Heart left ventricle (tissue), 13 donors: ENCODE results near the gene NANOS1.
"Not testable (repeated sequence)": the region's sequence is repeated elsewhere in the genome, so short reads cannot be mapped to it uniquely, and the experiment has no call there.

Experiments used
- CTCF ChIP-seq, 12 donors: fragments of 200-600 bp; sonication (generic) in 4 of 12; IDR thresholded peaks; one replicate each; pipeline versions ENCODE4 v1.5.0 to v1.8.0; 2018 to 2022; ENCODE audit warnings: antibody characterized with exemption in 12 of 12, mild to moderate bottlenecking in 5 of 12
- POLR2A ChIP-seq, 2 donors: fragments of 450-650 bp; IDR thresholded peaks; one replicate each; pipeline ENCODE4 v1.6.1; 2017; ENCODE audit warnings: antibody characterized with exemption in 2 of 2, mild to moderate bottlenecking in 2 of 2, moderate library complexity in 2 of 2
- donor health status: ischemic (EF 13 %, LVEDD 7.1; RV severe dilation, severe dysfunction).
- donor health status: DM: no; HTN: yes; CAD: no.
- donor health status: DM: no; HTN: no; CAD: no.
- donor health status: ischemic (EF 25% LVEDD 6.9; RV normal size, moderate dysfunction).
- donor health status: ischemic (EF 25% LVEDD 5.7; RV mildly dilated, moderate dysfunction).
- donor health status: ischemic (EF 35%, LVEDD 5.7; RV mildly dilated, moderate dysfunction).
- donor health status: nonischemic (EF 11% LVEDD 7.7; RV severe dilation, severe dysfunction).
- donor health status: DM: yes; HTN: yes; CAD: no.
- donor health status: PGD.
- donor health status: ischemic (EF 29% LVEDD 5.4; RV normal size, mild dysfunction).
- donor health status: nonischemic (EF 23%, LVEDD 6.1; RV moderate dilation, normal function).

GRCh38 chr10:119028445-119028899 lies 1.0 kb upstream of the NANOS1 start:
- not testable (repeated sequence) for TF ChIP-seq CTCF, POLR2A (IDR thresholded peaks at IDR 0.05)
